Endodermal cell (in vitro differentiated cells): ENCODE measurements around the gene PPM1L. TPM values are rescaled to one million over a fixed set of nuclear protein-coding genes. Genes with fewer than 3 reads are reported as not detected.

Source experiments
- DNase-seq: peaks from one replicate; pipeline ENCODE4 v3.0.0-alpha.2; 2017
- H3K27ac ChIP-seq: 2 replicates; pipeline ENCODE4 v1.5.1; 2013; ENCODE audit warnings: mild to moderate bottlenecking, low read depth, low read length, moderate library complexity
- H3K27me3 ChIP-seq: 2 replicates; pipeline ENCODE4 v1.6.1; 2013; ENCODE audit warnings: mild to moderate bottlenecking, low read length, moderate library complexity; ENCODE audit not compliant: insufficient read depth, control insufficient read depth, poor library complexity, severe bottlenecking
- H3K36me3 ChIP-seq: 2 replicates; pipeline ENCODE4 v1.7.0; 2013; ENCODE audit warnings: mild to moderate bottlenecking, low read length, moderate library complexity; ENCODE audit not compliant: control insufficient read depth, insufficient read depth
- H3K4me1 ChIP-seq: one replicate; pipeline ENCODE4 v1.7.0; 2013; ENCODE audit warnings: low read length; ENCODE audit not compliant: control insufficient read depth, insufficient read depth
- H3K4me3 ChIP-seq: 2 replicates; pipeline ENCODE4 v1.5.1; 2013; ENCODE audit warnings: mild to moderate bottlenecking, low read length, moderate library complexity
- H3K9ac ChIP-seq: 2 replicates; pipeline ENCODE4 v1.6.1; 2013; ENCODE audit warnings: mild to moderate bottlenecking, low read length, moderate library complexity; ENCODE audit not compliant: poor library complexity, severe bottlenecking; ENCODE audit errors: extremely low read depth
- H3K9me3 ChIP-seq: 2 replicates; pipeline ENCODE4 v1.6.1; 2013; ENCODE audit warnings: mild to moderate bottlenecking, low read length, moderate library complexity; ENCODE audit not compliant: control insufficient read depth
- H3K27ac Mint-ChIP-seq: 2 replicates; pipeline ENCODE4 v1.8.0; 2020; ENCODE audit warnings: mixed read lengths
- H3K27me3 Mint-ChIP-seq: 2 replicates; pipeline ENCODE4 v1.8.0; 2021; ENCODE audit warnings: mild to moderate bottlenecking, mixed read lengths; ENCODE audit not compliant: insufficient read depth
- H3K36me3 Mint-ChIP-seq: 2 replicates; pipeline ENCODE4 v1.8.0; 2020; ENCODE audit warnings: low read depth, mixed read lengths
- H3K4me1 Mint-ChIP-seq: 2 replicates; pipeline ENCODE4 v1.8.0; 2020; ENCODE audit warnings: mixed read lengths
- H3K4me3 Mint-ChIP-seq: 2 replicates; pipeline ENCODE4 v1.8.0; 2020; ENCODE audit warnings: mild to moderate bottlenecking, moderate library complexity, mixed read lengths
- H3K9me3 Mint-ChIP-seq: 2 replicates; pipeline ENCODE4 v1.8.0; 2020; ENCODE audit warnings: mild to moderate bottlenecking, mixed read lengths
- WGBS, 2 experiments: methylation state at CpG; one replicate each; pipeline versions ENCODE4 v1.1.5 to v1.1.7; 2013; ENCODE audit warnings: missing lambda C conversion rate in 2 of 2, mixed read lengths in 1 of 2; ENCODE audit not compliant: insufficient coverage in 1 of 2, insufficient read length in 1 of 2; 5-methylcytosine and 5-hydroxymethylcytosine counted together
- total RNA-seq, 2 donors: library from RNA; stranded (reverse); fragmentation: NEBNext Ultra II Directional in 1 of 2; extraction: Animal tissue kit (Norgen Biotek cat#: 25700) in 1 of 2; gene quantifications; 2 replicates in 1 of 2; 3 replicates in 1 of 2; pipeline ENCODE4 v1.2.1, GENCODE V29; 2021
- TF ChIP-seq, protein P1 (sequence below): fragments of 200-600 bp; sonication (generic); conservative IDR thresholded peaks from 2 replicates; pipeline ENCODE4 v1.5.0; 2021; ENCODE audit warnings: antibody characterized with exemption, mild to moderate bottlenecking

PPM1L gene
- total RNA-seq, 2 donors from 2014 or later = 1.6 to 3.3 TPM

DNA sequence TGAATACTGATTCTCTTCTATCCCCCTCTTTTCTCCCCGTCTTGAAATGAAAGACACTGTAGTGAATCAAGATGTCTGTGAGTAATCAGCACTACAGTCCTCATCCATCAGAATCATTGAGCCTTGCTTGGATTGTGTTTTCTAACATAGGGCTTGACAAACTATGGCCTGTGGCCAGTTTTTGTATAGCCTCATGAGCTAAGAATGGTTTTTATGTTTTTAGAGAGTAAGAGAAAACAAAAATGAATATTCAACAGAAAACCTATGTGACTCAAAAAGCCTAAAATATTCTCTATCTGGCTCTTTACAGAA lies 55.2 kb downstream of the PPM1L start:
- H3K4me3 Mint-ChIP-seq = no peak overlapping the region
- H3K36me3 Mint-ChIP-seq = no peaks in the 10 kb centered on the region
- Histone ChIP-seq H3K36me3 (no peaks in the 10 kb centered on the region), H3K27ac (no peak overlapping the region), H3K9ac (no peak overlapping the region), H3K4me1 (peaks cover 5% of the 10 kb centered on the region), H3K9me3 (no peaks in the 10 kb centered on the region), H3K4me3 (no peak overlapping the region), H3K27me3 (peaks cover 6% of the 10 kb centered on the region)
- H3K27ac Mint-ChIP-seq = no peak overlapping the region
- H3K9me3 Mint-ChIP-seq = no peaks in the 10 kb centered on the region
- 89% methylated on average over 1 of the region's 1 CpG; no CpG with 5 or more reads in 1 of the 2 experiments for WGBS, 2 experiments
- no peak for DNase-seq
- peaks cover 7% of the 10 kb centered on the region for H3K4me1 Mint-ChIP-seq
- no peaks in the 10 kb centered on the region for H3K27me3 Mint-ChIP-seq
- TF ChIP-seq, protein P1, sequence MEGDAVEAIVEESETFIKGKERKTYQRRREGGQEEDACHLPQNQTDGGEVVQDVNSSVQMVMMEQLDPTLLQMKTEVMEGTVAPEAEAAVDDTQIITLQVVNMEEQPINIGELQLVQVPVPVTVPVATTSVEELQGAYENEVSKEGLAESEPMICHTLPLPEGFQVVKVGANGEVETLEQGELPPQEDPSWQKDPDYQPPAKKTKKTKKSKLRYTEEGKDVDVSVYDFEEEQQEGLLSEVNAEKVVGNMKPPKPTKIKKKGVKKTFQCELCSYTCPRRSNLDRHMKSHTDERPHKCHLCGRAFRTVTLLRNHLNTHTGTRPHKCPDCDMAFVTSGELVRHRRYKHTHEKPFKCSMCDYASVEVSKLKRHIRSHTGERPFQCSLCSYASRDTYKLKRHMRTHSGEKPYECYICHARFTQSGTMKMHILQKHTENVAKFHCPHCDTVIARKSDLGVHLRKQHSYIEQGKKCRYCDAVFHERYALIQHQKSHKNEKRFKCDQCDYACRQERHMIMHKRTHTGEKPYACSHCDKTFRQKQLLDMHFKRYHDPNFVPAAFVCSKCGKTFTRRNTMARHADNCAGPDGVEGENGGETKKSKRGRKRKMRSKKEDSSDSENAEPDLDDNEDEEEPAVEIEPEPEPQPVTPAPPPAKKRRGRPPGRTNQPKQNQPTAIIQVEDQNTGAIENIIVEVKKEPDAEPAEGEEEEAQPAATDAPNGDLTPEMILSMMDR = no peak

DNA sequence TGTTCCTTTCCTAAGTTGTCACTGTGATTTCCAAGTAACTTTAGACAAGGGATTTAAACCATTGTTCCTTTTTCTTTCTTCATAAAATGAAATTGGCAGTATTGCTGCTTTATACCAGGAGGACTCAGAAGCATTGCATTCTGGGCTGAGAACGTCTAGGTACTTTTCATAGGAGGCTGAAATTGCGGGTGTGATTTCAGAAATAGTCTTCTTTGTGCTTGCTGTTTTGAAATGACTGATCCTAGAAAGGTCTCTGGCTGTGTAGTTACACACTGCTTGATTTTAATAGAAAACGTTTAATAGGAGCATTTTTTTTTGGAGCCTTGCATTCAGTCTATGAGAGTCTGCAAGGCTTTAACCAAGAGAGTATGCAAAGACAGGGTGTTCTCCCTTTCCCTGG lies 56.3 kb downstream of the PPM1L start:
- H3K9me3 ChIP-seq = no peaks in the 10 kb centered on the region
- Mint-ChIP-seq H3K27me3 (no peaks in the 10 kb centered on the region), H3K9me3 (no peaks in the 10 kb centered on the region), H3K36me3 (no peaks in the 10 kb centered on the region), H3K4me1 (peaks cover 7% of the 10 kb centered on the region), H3K4me3 (no peak overlapping the region), H3K27ac (no peak overlapping the region)
- TF ChIP-seq, protein P1 = no peak
- H3K36me3 ChIP-seq = no peaks in the 10 kb centered on the region
- H3K27ac ChIP-seq = no peak overlapping the region
- H3K4me3 ChIP-seq = no peak overlapping the region
- H3K4me1 ChIP-seq = peaks cover 5% of the 10 kb centered on the region
- WGBS, 2 experiments = 82 to 100% methylated on average over 2 to 3 of the region's 3 CpGs
- H3K27me3 ChIP-seq = no peaks in the 10 kb centered on the region
- no peak overlapping the region for H3K9ac ChIP-seq
- DNase-seq = no peak

DNA sequence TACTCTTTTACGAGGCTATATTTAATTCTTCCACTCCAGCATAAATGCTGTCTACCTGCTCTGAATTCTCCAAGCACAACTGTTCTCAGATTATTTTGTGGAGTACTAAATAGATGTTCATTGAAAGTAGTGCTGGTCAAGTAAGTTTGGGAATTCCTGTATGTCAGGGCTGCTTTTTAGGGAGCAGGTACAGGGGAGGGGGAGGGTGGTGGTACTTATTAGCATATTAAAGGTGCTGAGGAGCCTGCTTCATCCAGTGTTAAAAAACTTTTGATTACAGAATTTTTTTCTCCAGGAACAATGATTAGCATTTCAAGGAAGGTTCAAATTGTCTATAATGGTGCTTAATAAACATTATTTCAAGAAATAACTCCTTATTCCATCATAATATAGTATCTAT lies 59.2 kb downstream of the PPM1L start:
- Histone ChIP-seq H3K27me3 (no peaks in the 10 kb centered on the region), H3K27ac (no peak overlapping the region), H3K36me3 (no peaks in the 10 kb centered on the region), H3K9me3 (no peaks in the 10 kb centered on the region), H3K4me1 (no peaks in the 10 kb centered on the region), H3K4me3 (no peak overlapping the region), H3K9ac (no peak overlapping the region)
- Mint-ChIP-seq H3K4me3 (no peak overlapping the region), H3K36me3 (no peaks in the 10 kb centered on the region), H3K27ac (no peak overlapping the region), H3K9me3 (no peaks in the 10 kb centered on the region), H3K27me3 (no peaks in the 10 kb centered on the region), H3K4me1 (no peaks in the 10 kb centered on the region)
- TF ChIP-seq, protein P1 = no peak
- no peak for DNase-seq
- WGBS, 2 experiments = 94% methylated on average over 1 of the region's 1 CpG; no CpG with 5 or more reads in 1 of the 2 experiments
